GM13977 (cell line): Measurements from ENCODE around the gene KAZN.

Source experiments
- DNase-seq: peaks from one replicate; pipeline ENCODE4 v3.0.0; 2012; ENCODE audit warnings: low spot score
- CTCF ChIP-seq: IDR thresholded peaks from 2 replicates; pipeline ENCODE4 v1.5.1; 2012; ENCODE audit warnings: mild to moderate bottlenecking, control low read depth; ENCODE audit not compliant: insufficient read depth; ENCODE audit errors: extremely low read depth, missing control alignments
- in situ Hi-C: fragments of 300-500 bp; cut with MboI; formaldehyde crosslinking; loops from one replicate; pipeline ENCODE4 v1.12.0; 2022; ENCODE audit warnings: low sequenced_read_pairs, low pct_unique_long_range_greater_than_20kb, mixed read lengths, inconsistent platforms; ENCODE audit not compliant: unreplicated experiment

KAZN gene

GRCh38 chr1:14794906-14795305 is 196.4 kb downstream of the KAZN start:
- no peak for DNase-seq
- in situ Hi-C loops, result no loop called here
- TF ChIP-seq CTCF, result no peak

- no peak for DNase-seq
- no peak for TF ChIP-seq CTCF
- in situ Hi-C loops, result no loop called here
Observed at GRCh38 chr1:14795589-14795988, 197.1 kb downstream of the KAZN start.

GRCh38 chr1:14800014-14800413 is 201.5 kb downstream of the KAZN start:
- TF ChIP-seq CTCF, result no peak
- DNase-seq, result no peak
- in situ Hi-C loops, result no loop called here

GRCh38 chr1:14800500-14801076 is 202.1 kb downstream of the KAZN start:
- TF ChIP-seq CTCF, result no peak
- DNase-seq, result no peak
- in situ Hi-C loops, result no loop called here

GRCh38 chr1:14803002-14803789 is 204.7 kb downstream of the KAZN start:
- DNase-seq, result no peak
- TF ChIP-seq CTCF, result no peak
- in situ Hi-C loops, result no loop called here

- DNase-seq, result no peak
- in situ Hi-C loops, result no loop called here
- TF ChIP-seq CTCF, result no peak
Observed at GRCh38 chr1:14804626-14805025, 206.1 kb downstream of the KAZN start.
